Measurements from ENCODE around the gene GOLIM4.

DNA sequence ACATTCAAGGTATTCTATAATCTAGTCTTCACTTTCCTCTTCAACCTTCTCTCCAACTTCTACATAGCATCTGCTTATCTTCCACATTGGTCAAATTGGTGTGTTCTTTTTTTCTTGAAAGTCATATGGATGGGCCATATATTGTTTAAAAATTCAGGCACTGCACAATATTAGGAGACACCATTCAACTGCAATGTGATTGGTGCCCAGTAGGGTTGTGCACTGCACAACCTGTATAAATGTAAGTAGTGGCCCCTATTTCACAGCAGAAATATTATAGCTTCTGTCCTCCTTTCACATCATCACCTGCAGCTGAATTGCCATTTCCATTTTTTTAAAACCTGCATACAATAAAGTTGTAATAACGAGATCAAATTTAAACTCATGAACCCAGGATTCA, 18.1 kb upstream of the GOLIM4 start:
- TF ChIP-seq, protein P1, sequence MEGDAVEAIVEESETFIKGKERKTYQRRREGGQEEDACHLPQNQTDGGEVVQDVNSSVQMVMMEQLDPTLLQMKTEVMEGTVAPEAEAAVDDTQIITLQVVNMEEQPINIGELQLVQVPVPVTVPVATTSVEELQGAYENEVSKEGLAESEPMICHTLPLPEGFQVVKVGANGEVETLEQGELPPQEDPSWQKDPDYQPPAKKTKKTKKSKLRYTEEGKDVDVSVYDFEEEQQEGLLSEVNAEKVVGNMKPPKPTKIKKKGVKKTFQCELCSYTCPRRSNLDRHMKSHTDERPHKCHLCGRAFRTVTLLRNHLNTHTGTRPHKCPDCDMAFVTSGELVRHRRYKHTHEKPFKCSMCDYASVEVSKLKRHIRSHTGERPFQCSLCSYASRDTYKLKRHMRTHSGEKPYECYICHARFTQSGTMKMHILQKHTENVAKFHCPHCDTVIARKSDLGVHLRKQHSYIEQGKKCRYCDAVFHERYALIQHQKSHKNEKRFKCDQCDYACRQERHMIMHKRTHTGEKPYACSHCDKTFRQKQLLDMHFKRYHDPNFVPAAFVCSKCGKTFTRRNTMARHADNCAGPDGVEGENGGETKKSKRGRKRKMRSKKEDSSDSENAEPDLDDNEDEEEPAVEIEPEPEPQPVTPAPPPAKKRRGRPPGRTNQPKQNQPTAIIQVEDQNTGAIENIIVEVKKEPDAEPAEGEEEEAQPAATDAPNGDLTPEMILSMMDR (IDR thresholded peaks at IDR 0.05): no peak
- no peak for TF ChIP-seq POLR2A (IDR thresholded peaks at IDR 0.05)
- TF ChIP-seq EP300 (IDR thresholded peaks at IDR 0.05): no peak
